HG03342 (cell line): ENCODE data around the gene FLRT2.

Source experiments
- ATAC-seq: cut with Tn5 transposase; IDR thresholded peaks from one replicate; pipeline ENCODE4 v1.9.1; 2021; ENCODE audit warnings: mild to moderate bottlenecking, moderate library complexity; ENCODE audit not compliant: unreplicated experiment

Gene FLRT2

GRCh38 chr14:85562630-85563029 lies 32.7 kb downstream of the FLRT2 start:
- ATAC-seq, result no peak

GRCh38 chr14:85564841-85565527 lies 35.0 kb downstream of the FLRT2 start:
- no peak for ATAC-seq

- no peak for ATAC-seq
Observed at GRCh38 chr14:85565862-85566296, 35.9 kb downstream of the FLRT2 start.

- ATAC-seq, result no peak
Observed at GRCh38 chr14:85566603-85567002, 36.7 kb downstream of the FLRT2 start.

GRCh38 chr14:85572011-85572410 lies 42.1 kb downstream of the FLRT2 start:
- ATAC-seq, result no peak

- ATAC-seq, result no peak
Observed at GRCh38 chr14:85572845-85573244, 42.9 kb downstream of the FLRT2 start.

- no peak for ATAC-seq
Observed at GRCh38 chr14:85573406-85573805, 43.5 kb downstream of the FLRT2 start.

GRCh38 chr14:85574853-85575616 lies 45.1 kb downstream of the FLRT2 start:
- ATAC-seq, result no peak

- ATAC-seq, result no peak
Observed at GRCh38 chr14:85575617-85575898, 45.6 kb downstream of the FLRT2 start.

- ATAC-seq, result no peak
Observed at GRCh38 chr14:85576218-85576617, 46.3 kb downstream of the FLRT2 start.

GRCh38 chr14:85576848-85577542 lies 47.1 kb downstream of the FLRT2 start:
- ATAC-seq, result no peak

- no peak for ATAC-seq
Observed at GRCh38 chr14:85577543-85578114, 47.7 kb downstream of the FLRT2 start.

- ATAC-seq, result no peak
Observed at GRCh38 chr14:85578357-85578756, 48.4 kb downstream of the FLRT2 start.

GRCh38 chr14:85578930-85579329 lies 49.0 kb downstream of the FLRT2 start:
- no peak for ATAC-seq

- no peak for ATAC-seq
Observed at GRCh38 chr14:85579942-85580341, 50.0 kb downstream of the FLRT2 start.

- ATAC-seq, result no peak
Observed at GRCh38 chr14:85580536-85581140, 50.7 kb downstream of the FLRT2 start.

- ATAC-seq, result no peak
Observed at GRCh38 chr14:85581691-85582090, 51.7 kb downstream of the FLRT2 start.

- no peak for ATAC-seq
Observed at GRCh38 chr14:85583380-85583779, 53.4 kb downstream of the FLRT2 start.

- ATAC-seq, result no peak
Observed at GRCh38 chr14:85584481-85584880, 54.5 kb downstream of the FLRT2 start.

GRCh38 chr14:85587151-85587711 lies 57.3 kb downstream of the FLRT2 start:
- no peak for ATAC-seq

- no peak for ATAC-seq
Observed at GRCh38 chr14:85590784-85591183, 60.8 kb downstream of the FLRT2 start.
